GM12878 (cell line): Measurements from ENCODE around the gene SIL1.

Experiments
- POLR2AphosphoS5 ChIP-seq: IDR thresholded peaks from 2 replicates; pipeline ENCODE4 v1.6.1; 2011; ENCODE audit warnings: mild to moderate bottlenecking, low read length, inconsistent platforms
- TF ChIP-seq, protein P1 (sequence below): fragments of 450-650 bp; IDR thresholded peaks from 2 replicates; pipeline ENCODE4 v1.6.1; 2016; ENCODE audit warnings: mild to moderate bottlenecking, moderate library complexity, borderline replicate concordance

DNA sequence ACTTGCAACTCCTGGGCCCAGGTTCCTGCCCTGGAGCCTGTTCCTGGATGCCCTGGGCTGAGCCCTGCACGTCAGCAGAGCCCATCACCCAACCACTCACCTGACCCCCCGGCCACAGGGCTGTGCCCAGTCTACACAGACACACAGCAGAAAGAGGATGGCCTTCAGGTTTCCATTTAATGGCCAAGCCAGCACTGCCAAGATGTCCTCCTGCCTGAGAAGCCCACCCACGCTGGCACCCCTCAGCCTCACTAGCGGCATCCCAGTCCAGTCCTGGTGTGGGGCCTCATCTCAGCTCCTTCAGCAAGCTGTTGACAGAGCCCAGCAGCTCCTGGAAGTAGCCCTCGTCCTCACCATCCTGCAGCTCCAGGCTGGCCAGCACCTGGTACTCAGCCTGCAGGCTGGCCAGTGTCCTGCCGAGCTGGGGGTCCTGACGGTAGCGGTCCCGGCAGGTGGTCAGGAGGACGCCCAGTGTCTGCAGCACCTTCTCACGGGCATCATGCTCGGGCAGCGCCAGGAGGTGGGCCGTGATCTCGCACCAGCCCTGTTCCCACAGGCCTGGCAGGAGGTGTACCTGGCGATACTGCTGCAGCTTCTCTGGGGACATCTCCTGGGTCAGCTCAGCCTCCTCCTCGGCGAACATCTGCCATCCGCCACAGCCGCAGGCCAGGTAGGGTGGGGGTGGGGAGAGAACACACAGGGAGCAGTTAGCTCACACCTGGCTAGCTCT lies 251.2 kb downstream of the SIL1 start:
- TF ChIP-seq, protein P1, sequence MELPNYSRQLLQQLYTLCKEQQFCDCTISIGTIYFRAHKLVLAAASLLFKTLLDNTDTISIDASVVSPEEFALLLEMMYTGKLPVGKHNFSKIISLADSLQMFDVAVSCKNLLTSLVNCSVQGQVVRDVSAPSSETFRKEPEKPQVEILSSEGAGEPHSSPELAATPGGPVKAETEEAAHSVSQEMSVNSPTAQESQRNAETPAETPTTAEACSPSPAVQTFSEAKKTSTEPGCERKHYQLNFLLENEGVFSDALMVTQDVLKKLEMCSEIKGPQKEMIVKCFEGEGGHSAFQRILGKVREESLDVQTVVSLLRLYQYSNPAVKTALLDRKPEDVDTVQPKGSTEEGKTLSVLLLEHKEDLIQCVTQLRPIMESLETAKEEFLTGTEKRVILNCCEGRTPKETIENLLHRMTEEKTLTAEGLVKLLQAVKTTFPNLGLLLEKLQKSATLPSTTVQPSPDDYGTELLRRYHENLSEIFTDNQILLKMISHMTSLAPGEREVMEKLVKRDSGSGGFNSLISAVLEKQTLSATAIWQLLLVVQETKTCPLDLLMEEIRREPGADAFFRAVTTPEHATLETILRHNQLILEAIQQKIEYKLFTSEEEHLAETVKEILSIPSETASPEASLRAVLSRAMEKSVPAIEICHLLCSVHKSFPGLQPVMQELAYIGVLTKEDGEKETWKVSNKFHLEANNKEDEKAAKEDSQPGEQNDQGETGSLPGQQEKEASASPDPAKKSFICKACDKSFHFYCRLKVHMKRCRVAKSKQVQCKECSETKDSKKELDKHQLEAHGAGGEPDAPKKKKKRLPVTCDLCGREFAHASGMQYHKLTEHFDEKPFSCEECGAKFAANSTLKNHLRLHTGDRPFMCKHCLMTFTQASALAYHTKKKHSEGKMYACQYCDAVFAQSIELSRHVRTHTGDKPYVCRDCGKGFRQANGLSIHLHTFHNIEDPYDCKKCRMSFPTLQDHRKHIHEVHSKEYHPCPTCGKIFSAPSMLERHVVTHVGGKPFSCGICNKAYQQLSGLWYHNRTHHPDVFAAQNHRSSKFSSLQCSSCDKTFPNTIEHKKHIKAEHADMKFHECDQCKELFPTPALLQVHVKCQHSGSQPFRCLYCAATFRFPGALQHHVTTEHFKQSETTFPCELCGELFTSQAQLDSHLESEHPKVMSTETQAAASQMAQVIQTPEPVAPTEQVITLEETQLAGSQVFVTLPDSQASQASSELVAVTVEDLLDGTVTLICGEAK: no peak
- no peak for TF ChIP-seq POLR2AphosphoS5
